ENCODE data around the gene CLEC10A.

CLEC10A gene

DNA sequence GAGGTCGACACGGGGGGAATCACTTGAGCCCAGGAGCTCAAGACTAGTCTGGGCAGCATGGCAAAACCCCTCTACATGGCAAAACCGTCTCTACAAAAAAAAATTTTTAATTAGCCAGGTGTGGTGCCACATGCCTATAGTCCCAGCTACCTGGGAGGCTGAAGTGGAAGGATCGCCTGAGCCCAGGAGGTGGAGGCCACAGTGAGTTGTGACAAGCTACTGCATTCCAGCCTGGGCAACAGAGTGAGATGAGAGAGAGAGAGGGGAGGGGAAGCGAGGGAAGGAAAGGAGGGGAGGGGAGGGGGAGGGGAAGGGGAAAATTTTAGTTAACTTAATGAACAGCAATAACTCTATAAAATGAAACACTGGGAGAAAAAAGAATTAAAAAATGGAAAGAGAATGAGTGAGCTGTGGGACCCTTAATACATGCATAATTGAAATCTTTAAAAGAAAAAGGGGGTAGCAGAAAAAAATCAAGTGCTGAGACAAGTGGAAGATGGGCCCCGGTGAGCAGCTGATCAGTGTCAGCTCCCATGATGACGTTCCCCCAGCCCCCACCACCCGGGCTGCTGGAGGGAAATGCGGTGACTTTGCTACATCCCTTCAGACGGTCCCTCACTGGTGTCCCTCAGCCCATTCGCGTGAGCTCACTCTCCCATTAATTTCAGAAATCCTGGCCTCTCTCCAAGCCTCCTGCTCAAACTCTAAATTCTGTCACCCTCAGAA lies 31.9 kb upstream of the CLEC10A start:
- TF ChIP-seq GATA2 (IDR thresholded peaks at IDR 0.05; ENCODE audit: low read depth, low read length) = no peak
- no peak for TF ChIP-seq GATA3 (IDR thresholded peaks at IDR 0.05; ENCODE audit: low read depth, low read length)

DNA sequence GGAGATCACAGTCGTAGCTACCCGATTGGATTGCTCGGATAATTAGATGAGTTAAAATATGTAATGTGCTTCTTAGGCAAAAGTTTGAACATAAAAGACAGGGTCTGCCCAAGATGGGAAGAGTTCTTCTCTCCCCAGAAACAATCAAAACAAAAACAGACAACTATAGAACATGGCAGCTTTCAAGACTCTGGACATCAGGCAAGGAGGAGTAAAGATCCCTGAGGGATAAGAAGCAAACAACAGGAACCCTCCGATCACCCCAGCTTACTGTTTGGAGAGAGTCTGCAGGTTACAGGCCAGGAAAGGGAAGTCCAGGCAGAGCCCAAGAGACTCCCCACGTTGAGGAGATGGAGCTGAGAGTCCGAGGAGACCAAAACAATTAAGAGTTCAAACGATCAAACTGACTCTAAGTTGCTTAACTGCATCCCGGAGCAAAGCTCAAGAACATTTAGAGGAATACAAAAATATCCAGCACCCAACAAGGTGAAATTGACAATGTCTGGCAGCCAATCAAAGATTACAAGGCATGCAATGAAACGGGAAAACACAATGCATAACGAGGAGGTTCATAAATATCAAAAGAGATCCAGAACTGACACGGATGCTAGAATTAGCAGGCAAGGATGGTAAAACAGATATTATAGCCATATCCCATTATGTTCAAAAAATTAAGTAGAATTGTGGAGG lies 30.7 kb upstream of the CLEC10A start:
- TF ChIP-seq GATA2 (IDR thresholded peaks at IDR 0.05; ENCODE audit: low read depth, low read length) (no peak), GATA3 (IDR thresholded peaks at IDR 0.05; ENCODE audit: low read depth, low read length) (no peak)

DNA sequence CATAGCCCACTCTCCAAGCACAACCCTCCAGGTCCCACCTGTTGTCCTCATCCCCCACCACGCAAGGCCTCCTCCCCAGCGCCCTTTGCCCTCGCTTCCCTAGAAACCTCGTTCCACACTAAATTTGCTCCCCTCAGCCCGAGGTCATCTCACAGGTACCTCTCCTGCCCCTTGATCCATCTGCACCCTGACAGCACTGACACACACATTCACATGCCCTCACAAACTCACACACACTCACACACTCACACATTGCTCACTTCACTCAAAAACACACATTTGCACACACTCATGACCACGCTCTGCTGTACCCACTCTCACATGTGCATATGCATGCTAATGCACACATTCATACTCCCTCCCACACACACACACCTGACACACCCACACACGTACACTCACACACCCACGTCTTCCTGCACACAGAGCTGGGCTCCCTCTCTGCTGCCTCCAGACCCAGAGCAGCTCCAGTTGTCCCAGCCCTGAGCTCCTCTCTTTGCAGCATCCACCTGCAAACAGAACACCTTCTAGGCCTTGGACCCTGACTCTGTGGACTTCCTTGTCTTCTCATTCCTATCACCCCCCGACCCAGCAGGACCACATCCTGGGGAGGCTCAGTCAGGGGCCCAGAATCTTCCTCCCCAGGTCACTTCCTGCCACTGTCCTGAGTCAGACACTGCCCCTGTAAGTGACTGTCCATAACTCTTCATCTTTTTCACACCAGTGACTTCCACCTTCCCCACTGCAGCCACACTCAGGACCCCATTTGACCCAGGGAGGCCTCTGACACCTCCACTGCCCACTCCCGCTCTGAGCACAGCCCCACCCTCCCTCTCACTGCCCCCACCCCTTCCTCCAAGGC lies 29.6 kb upstream of the CLEC10A start:
- TF ChIP-seq GATA2 (IDR thresholded peaks at IDR 0.05; ENCODE audit: low read depth, low read length) (no peak), GATA3 (IDR thresholded peaks at IDR 0.05; ENCODE audit: low read depth, low read length) (no peak)

DNA sequence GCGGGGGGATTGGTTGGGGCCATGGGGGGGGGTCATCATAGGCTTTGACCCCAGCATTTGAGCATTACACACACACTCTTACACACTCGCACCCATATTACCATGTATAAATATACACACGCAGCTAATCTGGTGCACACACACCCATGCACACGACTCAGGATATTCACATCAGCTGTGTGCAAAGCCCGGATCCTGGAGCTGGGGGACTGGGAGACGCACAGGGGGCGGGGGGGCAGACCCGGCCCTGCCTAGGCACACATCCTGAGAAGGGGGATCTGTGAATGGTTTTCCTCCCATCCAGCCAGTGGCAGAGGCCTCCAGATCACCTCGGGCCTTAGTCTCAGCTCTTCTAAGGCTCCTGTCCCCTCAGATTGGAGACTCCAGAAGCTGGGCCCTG lies 28.9 kb upstream of the CLEC10A start:
- TF ChIP-seq GATA3 (IDR thresholded peaks at IDR 0.05; ENCODE audit: low read depth, low read length) = no peak
- TF ChIP-seq GATA2 (IDR thresholded peaks at IDR 0.05; ENCODE audit: low read depth, low read length) = no peak

DNA sequence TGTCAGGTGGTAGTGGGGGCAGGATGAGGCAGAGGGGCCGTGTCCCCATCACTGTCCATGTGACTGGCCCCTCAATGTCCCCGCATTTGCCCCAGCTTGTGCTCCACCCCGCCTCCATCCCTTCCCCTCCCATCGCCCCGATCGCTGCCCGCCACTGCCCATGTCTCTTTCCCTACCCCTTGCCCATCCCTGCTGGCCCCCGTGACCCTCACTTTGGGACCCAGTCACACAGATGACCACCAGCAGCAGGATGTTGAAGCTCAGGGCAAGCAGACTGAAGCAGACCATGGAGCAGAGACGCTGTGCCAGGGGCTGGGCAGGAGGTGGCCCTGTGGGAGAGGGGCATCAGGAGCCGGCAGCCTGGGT lies 28.5 kb upstream of the CLEC10A start:
- TF ChIP-seq GATA2 (IDR thresholded peaks at IDR 0.05; ENCODE audit: low read depth, low read length) = no peak
- no peak for TF ChIP-seq GATA3 (IDR thresholded peaks at IDR 0.05; ENCODE audit: low read depth, low read length)

DNA sequence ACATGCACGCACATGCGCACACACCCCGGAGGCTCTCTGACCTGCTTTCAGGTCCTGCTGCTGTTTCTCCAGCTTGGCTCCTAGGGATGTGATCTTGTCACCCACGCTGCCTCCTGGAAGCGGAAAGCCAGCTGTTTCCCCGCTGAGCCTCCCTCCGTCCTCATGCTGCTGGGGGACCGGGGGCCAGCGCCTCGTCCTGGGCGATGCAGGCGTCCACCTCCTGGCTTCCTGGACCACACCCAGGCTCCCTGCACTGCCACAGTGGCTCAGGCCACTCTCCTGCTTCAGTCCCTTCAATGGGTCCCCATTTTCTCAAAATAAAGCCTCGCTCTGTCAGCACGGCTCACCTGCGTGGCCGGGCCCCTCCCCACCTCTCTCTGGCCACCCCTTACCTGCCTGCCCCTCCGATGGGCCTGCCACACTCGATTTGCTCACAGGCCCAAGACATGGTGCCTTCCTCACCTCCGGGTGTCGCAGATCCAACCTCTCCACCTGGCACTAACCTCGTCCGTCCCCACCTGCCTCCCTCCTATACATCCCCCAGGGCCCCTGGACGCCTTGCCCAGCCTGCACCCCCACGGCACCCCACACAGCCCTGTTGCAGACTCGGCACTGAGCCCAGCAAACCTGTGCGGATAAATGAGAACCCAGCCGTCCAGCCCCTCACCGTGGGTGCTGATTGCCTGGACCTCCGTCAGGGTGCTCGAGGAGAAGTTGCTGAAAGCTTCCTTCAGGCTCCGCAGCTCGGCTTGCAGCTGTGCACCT lies 27.9 kb upstream of the CLEC10A start:
- no peak for TF ChIP-seq GATA3 (IDR thresholded peaks at IDR 0.05; ENCODE audit: low read depth, low read length)
- TF ChIP-seq GATA2 (IDR thresholded peaks at IDR 0.05; ENCODE audit: low read depth, low read length) = no peak

DNA sequence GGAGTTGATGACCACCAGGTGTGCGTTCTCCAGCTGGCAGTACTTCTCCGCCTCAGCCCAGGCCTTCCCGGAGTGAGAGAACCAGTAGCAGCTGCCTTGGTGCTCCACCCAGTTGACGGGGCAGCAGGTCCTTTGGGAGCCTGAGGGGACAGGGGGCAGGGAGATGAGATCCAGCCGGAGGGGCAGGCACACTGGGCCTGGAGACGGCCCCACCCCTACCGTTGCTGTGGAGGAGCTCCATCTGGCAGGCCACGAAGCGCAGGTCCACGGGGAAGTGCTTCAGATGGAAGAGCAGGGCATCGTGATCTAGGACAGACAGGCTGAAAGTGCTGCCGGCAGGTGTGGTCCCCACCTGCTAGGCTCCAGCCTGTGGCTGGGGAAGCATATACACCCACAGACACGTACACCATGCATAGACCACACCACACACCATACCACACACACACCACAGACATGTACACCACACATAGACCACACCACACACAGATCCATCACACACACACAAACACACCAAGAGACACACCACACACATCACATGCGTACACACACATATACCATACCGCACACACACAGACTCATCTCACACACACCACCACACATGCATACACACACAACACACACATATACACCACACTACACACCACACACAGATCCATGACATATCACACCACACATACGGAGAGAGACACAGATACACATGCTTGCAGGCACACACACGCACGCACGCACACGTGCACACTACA lies 27.1 kb upstream of the CLEC10A start:
- TF ChIP-seq GATA3 (IDR thresholded peaks at IDR 0.05; ENCODE audit: low read depth, low read length) (no peak), GATA2 (IDR thresholded peaks at IDR 0.05; ENCODE audit: low read depth, low read length) (no peak)

DNA sequence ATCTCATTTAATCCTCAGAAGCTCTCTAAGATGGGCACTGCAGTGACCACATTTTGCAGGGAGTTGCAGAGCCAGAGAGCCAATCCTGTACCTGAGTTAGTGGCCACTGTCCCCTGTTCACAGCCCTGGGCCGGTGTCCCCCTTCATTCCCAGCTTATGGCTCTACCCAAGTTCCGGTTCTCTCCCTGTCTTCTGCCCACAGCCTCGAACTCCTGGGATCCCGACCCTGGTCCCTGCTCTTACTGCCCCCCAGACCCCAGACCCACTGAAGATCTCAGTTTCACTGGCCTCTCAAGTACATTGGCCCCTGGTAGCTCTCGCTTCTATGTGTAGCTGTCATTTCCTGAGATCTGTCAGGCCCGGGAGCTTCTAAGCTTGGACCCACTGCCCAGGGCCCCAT lies 22.4 kb upstream of the CLEC10A start:
- no peak for TF ChIP-seq GATA3 (IDR thresholded peaks at IDR 0.05; ENCODE audit: low read depth, low read length)
- TF ChIP-seq GATA2 (IDR thresholded peaks at IDR 0.05; ENCODE audit: low read depth, low read length) = no peak

DNA sequence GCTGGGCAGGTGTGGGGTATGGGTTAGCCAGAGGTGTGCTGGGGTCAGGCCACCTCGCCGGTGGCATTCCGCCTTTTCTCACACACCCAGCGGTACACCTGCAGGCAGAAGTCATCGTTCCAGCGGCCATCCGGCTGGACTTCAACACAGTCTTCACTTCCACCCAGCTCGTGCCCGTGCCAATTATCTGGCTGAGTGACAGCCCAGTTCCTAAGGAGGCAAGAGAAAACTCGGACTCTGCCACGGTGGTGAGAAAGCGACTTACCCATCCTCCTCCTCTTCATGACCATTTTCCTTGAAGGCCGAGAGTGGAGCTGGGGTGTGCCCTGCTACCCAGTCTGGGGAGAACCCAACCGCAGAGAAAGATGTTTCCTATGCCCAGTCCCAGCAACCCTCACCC lies 21.5 kb upstream of the CLEC10A start:
- TF ChIP-seq GATA3 (IDR thresholded peaks at IDR 0.05; ENCODE audit: low read depth, low read length) (no peak), GATA2 (IDR thresholded peaks at IDR 0.05; ENCODE audit: low read depth, low read length) (no peak)

DNA sequence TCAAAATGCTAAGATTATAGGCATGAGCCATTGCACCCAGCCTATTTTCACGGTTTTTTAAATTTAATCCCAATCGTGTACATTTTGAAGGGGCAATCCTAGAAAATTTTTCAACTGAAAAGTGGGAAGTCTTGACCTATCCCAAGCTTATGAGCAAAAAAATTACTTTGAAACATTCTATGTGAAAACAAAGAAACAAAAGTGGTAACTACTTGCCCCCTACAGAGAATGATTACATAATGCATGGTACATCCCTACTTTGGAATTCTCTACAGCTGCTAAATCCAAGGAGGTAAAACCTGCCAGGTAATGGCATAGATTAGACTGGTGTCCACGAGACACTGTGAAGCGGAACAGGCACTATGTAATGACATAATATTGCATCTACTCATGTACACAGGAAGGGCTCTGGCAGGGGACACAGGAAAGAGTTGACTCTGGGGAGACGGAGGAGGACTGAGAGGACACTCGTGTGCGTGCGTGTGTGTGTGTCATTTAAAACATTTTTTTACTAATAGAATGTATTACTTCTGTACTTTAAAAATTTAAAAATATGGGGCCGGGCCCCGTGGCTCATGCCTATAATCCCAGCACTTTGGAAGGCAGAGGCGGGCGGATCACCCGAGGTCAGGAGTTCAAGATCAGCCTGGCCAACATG lies 18.9 kb upstream of the CLEC10A start:
- TF ChIP-seq GATA3 (IDR thresholded peaks at IDR 0.05; ENCODE audit: low read depth, low read length) (no peak), GATA2 (IDR thresholded peaks at IDR 0.05; ENCODE audit: low read depth, low read length) (no peak)

DNA sequence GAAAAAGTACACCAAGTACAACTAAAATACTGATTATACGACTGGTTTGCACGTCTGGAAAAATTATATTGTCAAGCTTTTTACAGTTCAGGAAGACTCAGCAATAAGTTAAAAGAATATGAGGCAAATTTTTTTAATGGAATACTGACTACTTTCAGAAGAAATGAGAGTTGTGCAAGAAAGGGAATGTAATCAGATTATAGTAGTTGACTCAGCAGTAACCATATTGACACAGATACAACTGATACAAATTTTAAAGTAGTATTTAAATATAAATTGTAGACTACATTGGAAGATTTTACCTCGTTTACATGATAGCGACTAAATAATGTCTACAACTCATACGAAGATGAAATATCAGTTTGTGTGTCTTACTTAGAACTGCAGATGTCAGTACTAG lies 17.9 kb upstream of the CLEC10A start:
- TF ChIP-seq GATA2 (IDR thresholded peaks at IDR 0.05; ENCODE audit: low read depth, low read length) (no peak), GATA3 (IDR thresholded peaks at IDR 0.05; ENCODE audit: low read depth, low read length) (no peak)

DNA sequence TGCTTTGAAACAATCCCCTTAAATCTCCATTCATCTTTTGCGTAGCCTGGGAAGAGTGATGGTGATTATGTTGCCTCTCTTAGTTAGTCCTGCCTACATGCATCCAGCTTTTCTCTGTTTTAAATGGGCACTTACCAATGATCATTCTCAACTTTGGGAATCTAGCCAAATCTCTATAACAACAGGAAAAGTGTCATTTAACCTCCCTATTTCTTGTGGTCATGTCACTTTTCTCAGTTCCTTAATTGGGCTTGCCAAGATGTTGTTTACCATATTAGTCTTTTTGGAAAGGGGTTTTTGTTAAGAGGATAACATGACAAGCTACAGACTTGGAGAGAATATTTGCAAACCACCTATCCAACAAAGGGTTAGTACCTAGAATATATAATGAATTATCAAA lies 15.6 kb upstream of the CLEC10A start:
- TF ChIP-seq GATA2 (IDR thresholded peaks at IDR 0.05; ENCODE audit: low read depth, low read length) (no peak), GATA3 (IDR thresholded peaks at IDR 0.05; ENCODE audit: low read depth, low read length) (no peak)

DNA sequence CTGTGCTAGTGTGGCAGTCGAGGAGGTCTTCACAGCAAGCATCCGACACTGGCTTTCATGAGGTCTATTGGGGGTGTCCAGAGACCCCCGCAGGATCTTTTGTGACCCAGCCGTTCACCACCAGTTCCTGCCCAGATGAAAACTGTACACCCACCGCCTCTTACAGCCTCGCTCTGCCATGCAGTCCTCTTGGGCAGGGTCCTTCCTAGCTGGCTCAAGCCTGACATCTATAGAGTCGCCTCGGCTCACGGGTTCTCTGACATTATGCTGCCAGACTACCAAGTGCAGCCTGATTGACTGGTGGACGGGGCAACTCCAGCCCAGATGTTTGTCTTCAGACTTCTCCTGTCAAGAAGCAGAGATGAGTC lies 14.6 kb upstream of the CLEC10A start:
- TF ChIP-seq GATA3 (IDR thresholded peaks at IDR 0.05; ENCODE audit: low read depth, low read length) (no peak), GATA2 (IDR thresholded peaks at IDR 0.05; ENCODE audit: low read depth, low read length) (no peak)

All from SH-SY5Y (cell line).